ENCODE measurements around the gene CAMKV.

CAMKV gene

GRCh38 chr3:49812916-49813496 is 56.7 kb downstream of the CAMKV start:
- TF ChIP-seq USF1 (IDR thresholded peaks at IDR 0.05), result no peak
- no peak for TF ChIP-seq EP300 (IDR thresholded peaks at IDR 0.05; ENCODE audit: borderline replicate concordance)
- no peak for TF ChIP-seq CREB1 (IDR thresholded peaks at IDR 0.05; ENCODE audit: low read depth)
- TF ChIP-seq TEAD4 (IDR thresholded peaks at IDR 0.05), result no peak
- no peak for TF ChIP-seq TCF12 (IDR thresholded peaks at IDR 0.05; ENCODE audit: low read depth)
- TF ChIP-seq EGR1 (IDR thresholded peaks at IDR 0.05), result no peak
- no peak for TF ChIP-seq YY1 (IDR thresholded peaks at IDR 0.05; ENCODE audit: low read depth)
- TF ChIP-seq RAD21 (IDR thresholded peaks at IDR 0.05; ENCODE audit: low read depth), result no peak
- no peak for TF ChIP-seq TAF1 (IDR thresholded peaks at IDR 0.05; ENCODE audit: low read depth)
- no peak for TF ChIP-seq CEBPB (IDR thresholded peaks at IDR 0.05)
- no peak for TF ChIP-seq REST (IDR thresholded peaks at IDR 0.05; ENCODE audit: low read depth)
- TF ChIP-seq FOXM1 (IDR thresholded peaks at IDR 0.05; ENCODE audit: borderline replicate concordance, low read depth), result no peak
- TF ChIP-seq NFIC (IDR thresholded peaks at IDR 0.05), result no peak
- no peak for TF ChIP-seq ZBTB7A (IDR thresholded peaks at IDR 0.05; ENCODE audit: low read depth)
- no peak for TF ChIP-seq MAX (IDR thresholded peaks at IDR 0.05)
